Epidermal melanocyte (primary cell): ENCODE data around the gene PHPT1.

Experiments used
- DNase-seq: peaks from one replicate; pipeline ENCODE4 v3.0.0; 2011; ENCODE audit warnings: low spot score; ENCODE audit not compliant: insufficient read length

PHPT1 gene

GRCh38 chr9:136847826-136848392 is 1.3 kb upstream of the PHPT1 start:
- DNase-seq = peak; percentile 60

- DNase-seq = peak; percentile 59
Observed at GRCh38 chr9:136848393-136849037, 694 bp upstream of the PHPT1 start.

GRCh38 chr9:136849960-136850865 is 1.0 kb downstream of the PHPT1 start:
- no peak for DNase-seq

- DNase-seq = no peak
Observed at GRCh38 chr9:136850866-136851775, 1.9 kb downstream of the PHPT1 start.

- no peak for DNase-seq
Observed at GRCh38 chr9:136851941-136852663, 2.9 kb downstream of the PHPT1 start, which contains the start of gene MAMDC4. Gene MAMDC4, plus strand, starts transcription at chr9:136852346. Its CDS starts 71 bp downstream, at chr9:136852417.

GRCh38 chr9:136852664-136853595 is 3.7 kb downstream of the PHPT1 start:
- DNase-seq = no peak

- no peak for DNase-seq
Observed at GRCh38 chr9:136853596-136854112, 4.4 kb downstream of the PHPT1 start.

GRCh38 chr9:136854113-136854841 is 5.1 kb downstream of the PHPT1 start:
- no peak for DNase-seq

- no peak for DNase-seq
Observed at GRCh38 chr9:136854842-136855460, 5.7 kb downstream of the PHPT1 start.

- no peak for DNase-seq
Observed at GRCh38 chr9:136855461-136856078, 6.4 kb downstream of the PHPT1 start.

GRCh38 chr9:136856079-136856476 is 6.9 kb downstream of the PHPT1 start:
- DNase-seq = no peak

- DNase-seq = no peak
Observed at GRCh38 chr9:136856541-136857141, 7.4 kb downstream of the PHPT1 start.

GRCh38 chr9:136857166-136857565 is 8.0 kb downstream of the PHPT1 start:
- no peak for DNase-seq

- no peak for DNase-seq
Observed at GRCh38 chr9:136857581-136858412, 8.6 kb downstream of the PHPT1 start.

- no peak for DNase-seq
Observed at GRCh38 chr9:136858452-136858843, 9.2 kb downstream of the PHPT1 start.
